ENCODE data around the gene AKAP5.
A peak's percentile ranks its signal among the peaks of the same experiment; 100 is the strongest.

AKAP5 gene

GRCh38 chr14:64421166-64421565, 44.1 kb upstream of the AKAP5 start:
- POLR2A ChIA-PET (ENCODE audit: low non-redundant PET), result no interaction called here
- peak; percentile 62 for DNase-seq (ENCODE audit: low spot score)
- CTCF ChIA-PET, result interaction anchor here (0.6 to 1.5 kb wide), 3 partner anchors 9 to 338 kb away, joined by 3 to 6 read pairs (median 5); no protein-coding TSS in a partner anchor
- H3K27ac ChIP-seq, result no peak overlapping the region
- TF ChIP-seq CTCF (conservative IDR thresholded peaks at IDR 0.05; ENCODE audit: low read depth), result no peak

- CTCF ChIA-PET, result interaction anchor here (1.5 kb wide), 1 partner anchor 8 kb away, joined by 6 read pairs; no protein-coding TSS in a partner anchor
- H3K27ac ChIP-seq, result no peak overlapping the region
Observed at GRCh38 chr14:64422005-64422404, 43.3 kb upstream of the AKAP5 start.

GRCh38 chr14:64422756-64423155, 42.5 kb upstream of the AKAP5 start:
- CTCF ChIA-PET, result interaction anchor here (0.6 kb wide), 1 partner anchor 25 kb away, joined by 4 read pairs; no protein-coding TSS in a partner anchor
- no peak for DNase-seq (ENCODE audit: low spot score)
- no peak overlapping the region for H3K27ac ChIP-seq
- POLR2A ChIA-PET (ENCODE audit: low non-redundant PET), result no interaction called here
- no peak for TF ChIP-seq CTCF (conservative IDR thresholded peaks at IDR 0.05; ENCODE audit: low read depth)

More at GRCh38 chr14:64422005-64422404, 43.3 kb upstream of the AKAP5 start:
- TF ChIP-seq CTCF (conservative IDR thresholded peaks at IDR 0.05; ENCODE audit: low read depth), result no peak
- POLR2A ChIA-PET (ENCODE audit: low non-redundant PET), result no interaction called here
- no peak for DNase-seq (ENCODE audit: low spot score)

GRCh38 chr14:64423987-64424386, 41.3 kb upstream of the AKAP5 start:
- ChIA-PET POLR2A (ENCODE audit: low non-redundant PET) (no interaction called here), CTCF (interaction anchor here (0.6 kb wide), 1 partner anchor 110 kb away, joined by 3 read pairs; no protein-coding TSS in a partner anchor)
- H3K27ac ChIP-seq, result no peak overlapping the region
- no peak for TF ChIP-seq CTCF (conservative IDR thresholded peaks at IDR 0.05; ENCODE audit: low read depth)
- no peak for DNase-seq (ENCODE audit: low spot score)

- H3K27ac ChIP-seq, result no peak overlapping the region
- TF ChIP-seq CTCF (conservative IDR thresholded peaks at IDR 0.05; ENCODE audit: low read depth), result no peak
- ChIA-PET CTCF (interaction anchor here (0.6 kb wide), 1 partner anchor 74 kb away, joined by 5 read pairs; no protein-coding TSS in a partner anchor), POLR2A (ENCODE audit: low non-redundant PET) (no interaction called here)
- DNase-seq (ENCODE audit: low spot score), result no peak
Observed at GRCh38 chr14:64434528-64434927, 30.8 kb upstream of the AKAP5 start.

- ChIA-PET POLR2A (ENCODE audit: low non-redundant PET) (no interaction called here), CTCF (interaction anchor here (0.6 kb wide), 1 partner anchor 63 kb away, joined by 3 read pairs; no protein-coding TSS in a partner anchor)
- no peak for TF ChIP-seq CTCF (conservative IDR thresholded peaks at IDR 0.05; ENCODE audit: low read depth)
- no peak overlapping the region for H3K27ac ChIP-seq
- DNase-seq (ENCODE audit: low spot score), result no peak
Observed at GRCh38 chr14:64438181-64438841, 27.0 kb upstream of the AKAP5 start.
